ENCODE measurements around the gene EGR2.

EGR2 gene

DNA sequence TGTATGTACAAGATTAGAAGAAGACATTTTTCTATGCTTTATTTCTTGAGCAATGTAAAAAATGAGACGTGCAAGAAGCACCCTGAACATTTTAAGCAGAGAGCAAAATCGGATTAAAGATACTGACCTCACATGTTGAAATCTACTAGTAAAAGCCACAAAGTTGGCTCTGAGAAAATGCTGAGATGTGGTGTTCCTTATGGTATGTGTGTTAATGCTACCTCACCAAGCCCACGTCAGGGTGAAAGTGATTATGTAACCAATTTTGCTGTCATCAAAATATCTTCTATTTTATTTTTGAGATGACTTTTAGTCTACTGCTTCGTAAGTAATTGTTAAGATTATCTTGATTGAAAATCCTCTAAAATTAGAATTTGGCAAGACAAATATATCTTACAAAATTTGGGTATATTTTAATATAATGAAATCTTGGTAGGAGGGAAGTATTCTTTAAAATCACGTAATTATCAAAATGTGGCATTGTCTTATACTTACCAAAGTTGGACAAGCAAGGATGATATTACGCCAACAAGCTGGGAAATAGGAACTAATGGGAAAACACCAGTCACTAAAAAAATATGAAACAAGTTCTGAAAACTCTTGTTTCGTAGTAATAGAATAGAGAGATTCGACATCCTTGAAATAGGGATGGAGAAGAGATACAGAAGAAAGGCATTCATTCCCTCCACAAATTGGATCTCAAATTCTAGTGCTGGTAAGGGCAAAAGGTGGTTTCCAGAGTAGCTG, 5.8 kb downstream of the EGR2 start:
- H3K36me3 ChIP-seq (replicated peaks in 1 of 2; ENCODE audit: control insufficient read depth in 2 of 2, insufficient read depth in 2 of 2, low read length in 2 of 2) = peaks cover 0 to 82% of the 10 kb centered on the region in 2 donors
- no peak overlapping the region for H3K27ac ChIP-seq (replicated peaks; ENCODE audit: low read length)
- peaks cover 2% of the 10 kb centered on the region for H3K79me1 ChIP-seq (ENCODE audit: low read depth, low read length)
- H3K9me3 ChIP-seq (replicated peaks in 1 of 2; ENCODE audit: control insufficient read depth in 2 of 2, insufficient read depth in 1 of 2, low read depth in 1 of 2, low read length in 2 of 2) = no peaks in the 10 kb centered on the region
- no peak overlapping the region for H3K4me3 ChIP-seq (ENCODE audit: low read length in 2 of 2)
- H3K14ac ChIP-seq (ENCODE audit: low read length) = no peak overlapping the region
- H2AFZ ChIP-seq (ENCODE audit: low read length) = no peak overlapping the region
- H3K18ac ChIP-seq (ENCODE audit: low read length) = no peak overlapping the region
- no peak overlapping the region for H2BK12ac ChIP-seq (ENCODE audit: low read length)
- no peak overlapping the region for H3K23ac ChIP-seq (ENCODE audit: low read depth, low read length, poor library complexity)
- no peak overlapping the region for H3K9ac ChIP-seq (ENCODE audit: low read depth, low read length, poor library complexity)
- no peak overlapping the region for H4K91ac ChIP-seq (ENCODE audit: low read depth, low read length, poor library complexity)
- H3K4ac ChIP-seq (ENCODE audit: low read length) = no peak overlapping the region
- H2BK15ac ChIP-seq (ENCODE audit: low read length) = no peak overlapping the region
- WGBS, 2 donors (ENCODE audit: extremely low coverage in 2 of 2, insufficient read length in 2 of 2, insufficient replicate concordance in 1 of 2) = no CpG with 5 or more reads among the region's 8 CpGs
- no peak overlapping the region for H3K4me2 ChIP-seq (ENCODE audit: insufficient read depth, low read length, poor library complexity, severe bottlenecking)
- H2BK120ac ChIP-seq (ENCODE audit: low read depth, low read length) = no peak overlapping the region
- H3K4me1 ChIP-seq (ENCODE audit: control insufficient read depth in 2 of 2, insufficient read depth in 1 of 2, low read depth in 1 of 2, low read length in 2 of 2) = peaks cover 2 to 28% of the 10 kb centered on the region in 2 donors
- no peak overlapping the region for H2BK5ac ChIP-seq (ENCODE audit: low read length)
- H3K27me3 ChIP-seq (ENCODE audit: control insufficient read depth in 3 of 3, insufficient read depth in 3 of 3, low read depth in 1 of 3, low read length in 3 of 3) = peaks cover 0 to 24% (median 10%) of the 10 kb centered on the region in 3 experiments
- no peak for DNase-seq (ENCODE audit: low spot score)
- H2AK5ac ChIP-seq (ENCODE audit: low read depth, low read length) = no peak overlapping the region
- H4K8ac ChIP-seq (ENCODE audit: low read depth, low read length) = no peak overlapping the region

DNA sequence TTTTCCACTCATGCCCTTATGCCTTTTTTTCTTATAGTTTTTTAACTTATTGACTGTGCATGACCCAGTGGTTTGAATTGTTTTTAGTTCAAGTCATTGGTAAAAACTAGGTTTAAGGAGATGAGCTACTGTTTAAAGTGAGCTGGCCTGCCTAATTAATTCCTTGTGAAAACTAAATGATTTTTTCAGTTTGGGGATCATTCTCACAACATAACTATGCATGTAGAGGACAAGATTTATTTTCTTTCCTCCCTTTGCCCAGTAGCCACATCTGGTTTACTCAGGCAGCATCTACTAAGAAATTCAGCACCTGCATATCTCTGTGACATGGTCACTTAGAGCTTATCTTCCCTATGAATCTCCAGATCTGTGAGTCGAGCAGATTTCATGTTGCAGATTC, 9.9 kb downstream of the EGR2 start:
- peak overlapping the region in 1 of 2 donors; percentile 80 for H3K4me3 ChIP-seq (ENCODE audit: low read length in 2 of 2)
- no peak overlapping the region for H3K14ac ChIP-seq (ENCODE audit: low read length)
- H3K4me2 ChIP-seq (ENCODE audit: insufficient read depth, low read length, poor library complexity, severe bottlenecking) = no peak overlapping the region
- no peak overlapping the region for H3K4ac ChIP-seq (ENCODE audit: low read length)
- no peak overlapping the region for H3K9ac ChIP-seq (ENCODE audit: low read depth, low read length, poor library complexity)
- H4K8ac ChIP-seq (ENCODE audit: low read depth, low read length) = no peak overlapping the region
- no peaks in the 10 kb centered on the region for H3K9me3 ChIP-seq (replicated peaks in 1 of 2; ENCODE audit: control insufficient read depth in 2 of 2, insufficient read depth in 1 of 2, low read depth in 1 of 2, low read length in 2 of 2)
- H4K91ac ChIP-seq (ENCODE audit: low read depth, low read length, poor library complexity) = no peak overlapping the region
- peaks cover 6% of the 10 kb centered on the region for H3K79me1 ChIP-seq (ENCODE audit: low read depth, low read length)
- peaks cover 6 to 27% of the 10 kb centered on the region in 2 donors for H3K4me1 ChIP-seq (ENCODE audit: control insufficient read depth in 2 of 2, insufficient read depth in 1 of 2, low read depth in 1 of 2, low read length in 2 of 2)
- H3K23ac ChIP-seq (ENCODE audit: low read depth, low read length, poor library complexity) = no peak overlapping the region
- no peak overlapping the region for H3K18ac ChIP-seq (ENCODE audit: low read length)
- no peak overlapping the region for H2BK120ac ChIP-seq (ENCODE audit: low read depth, low read length)
- no peak for DNase-seq (ENCODE audit: low spot score)
- no peak overlapping the region for H3K27ac ChIP-seq (replicated peaks; ENCODE audit: low read length)
- WGBS, 2 donors (ENCODE audit: extremely low coverage in 2 of 2, insufficient read length in 2 of 2, insufficient replicate concordance in 1 of 2) = no CpG with 5 or more reads among the region's 1 CpG
- H3K36me3 ChIP-seq (replicated peaks in 1 of 2; ENCODE audit: control insufficient read depth in 2 of 2, insufficient read depth in 2 of 2, low read length in 2 of 2) = peaks cover 0 to 51% of the 10 kb centered on the region in 2 donors
- no peak overlapping the region for H2BK15ac ChIP-seq (ENCODE audit: low read length)
- no peak overlapping the region for H2BK12ac ChIP-seq (ENCODE audit: low read length)
- no peak overlapping the region for H2AFZ ChIP-seq (ENCODE audit: low read length)
- H3K27me3 ChIP-seq (ENCODE audit: control insufficient read depth in 3 of 3, insufficient read depth in 3 of 3, low read depth in 1 of 3, low read length in 3 of 3) = no peaks in the 10 kb centered on the region
- H2AK5ac ChIP-seq (ENCODE audit: low read depth, low read length) = no peak overlapping the region
- H2BK5ac ChIP-seq (ENCODE audit: low read length) = no peak overlapping the region

DNA sequence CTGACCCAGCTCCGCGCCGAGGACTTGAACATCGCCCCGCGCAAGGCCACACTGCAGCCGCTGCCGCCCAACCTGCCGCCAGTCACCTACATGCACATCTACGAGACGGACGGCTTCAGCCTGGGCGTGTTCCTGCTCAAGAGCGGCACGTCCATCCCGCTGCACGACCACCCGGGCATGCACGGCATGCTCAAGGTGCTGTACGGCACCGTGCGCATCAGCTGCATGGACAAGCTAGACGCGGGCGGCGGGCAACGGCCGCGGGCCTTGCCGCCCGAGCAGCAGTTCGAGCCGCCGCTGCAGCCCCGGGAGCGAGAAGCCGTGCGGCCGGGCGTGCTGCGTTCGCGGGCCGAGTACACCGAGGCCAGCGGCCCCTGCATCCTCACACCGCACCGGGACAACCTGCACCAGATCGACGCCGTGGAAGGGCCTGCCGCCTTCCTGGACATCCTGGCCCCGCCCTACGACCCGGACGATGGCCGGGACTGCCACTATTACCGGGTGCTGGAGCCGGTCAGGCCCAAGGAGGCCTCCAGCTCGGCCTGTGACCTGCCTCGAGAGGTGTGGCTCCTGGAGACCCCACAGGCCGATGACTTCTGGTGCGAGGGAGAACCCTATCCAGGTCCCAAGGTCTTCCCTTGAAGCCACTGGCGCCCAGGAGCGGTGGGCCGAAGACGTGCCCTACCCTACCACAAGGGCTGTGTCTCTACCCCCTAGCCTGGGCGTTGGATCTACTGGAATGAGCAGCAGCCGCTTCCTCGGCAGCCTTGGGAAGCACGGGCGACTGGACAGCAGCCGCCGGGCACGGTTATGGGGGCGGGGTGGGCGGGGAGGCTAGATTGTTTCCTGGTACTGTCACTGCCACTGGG, 10.7 kb downstream of the EGR2 start:
- Histone ChIP-seq H3K14ac (ENCODE audit: low read length) (peak overlapping the region; percentile 100), H3K4ac (ENCODE audit: low read length) (no peak overlapping the region), H3K9me3 (replicated peaks in 1 of 2; ENCODE audit: control insufficient read depth in 2 of 2, insufficient read depth in 1 of 2, low read depth in 1 of 2, low read length in 2 of 2) (no peaks in the 10 kb centered on the region), H3K23ac (ENCODE audit: low read depth, low read length, poor library complexity) (peak overlapping the region; percentile 99), H3K79me1 (ENCODE audit: low read depth, low read length) (peaks cover 6% of the 10 kb centered on the region), H2BK5ac (ENCODE audit: low read length) (peak overlapping the region; percentile 91), H3K4me3 (ENCODE audit: low read length in 2 of 2) (peak overlapping the region; percentile 80 to 100), H2BK120ac (ENCODE audit: low read depth, low read length) (no peak overlapping the region), H3K4me2 (ENCODE audit: insufficient read depth, low read length, poor library complexity, severe bottlenecking) (peak overlapping the region; percentile 98), H4K91ac (ENCODE audit: low read depth, low read length, poor library complexity) (peak overlapping the region; percentile 9), H2BK15ac (ENCODE audit: low read length) (peak overlapping the region; percentile 58), H3K27me3 (ENCODE audit: control insufficient read depth in 3 of 3, insufficient read depth in 3 of 3, low read depth in 1 of 3, low read length in 3 of 3) (no peaks in the 10 kb centered on the region), H3K36me3 (replicated peaks in 1 of 2; ENCODE audit: control insufficient read depth in 2 of 2, insufficient read depth in 2 of 2, low read length in 2 of 2) (peaks cover 0 to 43% of the 10 kb centered on the region in 2 donors), H2AFZ (ENCODE audit: low read length) (peak overlapping the region; percentile 91), H3K18ac (ENCODE audit: low read length) (peak overlapping the region; percentile 98), H4K8ac (ENCODE audit: low read depth, low read length) (peak overlapping the region; percentile 17), H3K9ac (ENCODE audit: low read depth, low read length, poor library complexity) (peak overlapping the region; percentile 100), H3K27ac (replicated peaks; ENCODE audit: low read length) (peak overlapping the region; percentile 90), H3K4me1 (ENCODE audit: control insufficient read depth in 2 of 2, insufficient read depth in 1 of 2, low read depth in 1 of 2, low read length in 2 of 2) (peaks cover 6 to 27% of the 10 kb centered on the region in 2 donors), H2BK12ac (ENCODE audit: low read length) (no peak overlapping the region), H2AK5ac (ENCODE audit: low read depth, low read length) (peak overlapping the region; percentile 56)
- DNase-seq (ENCODE audit: low spot score) = peak; percentile 47
- WGBS, 2 donors (ENCODE audit: extremely low coverage in 2 of 2, insufficient read length in 2 of 2, insufficient replicate concordance in 1 of 2) = no CpG with 5 or more reads among the region's 77 CpGs
